Cardiac septum (tissue), 1 donor: ENCODE data around the gene LAMP5. TPM values are rescaled to one million over a fixed set of nuclear protein-coding genes. Genes with fewer than 3 reads are reported as not detected.

ENCODE experiments used
- DNase-seq: peaks from one replicate; pipeline ENCODE4 v3.0.0-alpha.2; 2020; ENCODE audit warnings: low spot score
- intact Hi-C: fragments of 100-400 bp; cut with DNase I; formaldehyde crosslinking; loops from one replicate; pipeline ENCODE4 v1.14.0; 2022
- total RNA-seq: library from RNA; stranded (reverse); fragmentation: NEBNext Ultra II Directional; extraction: Animal tissue kit (Norgen Biotek cat#: 25700); gene quantifications from one replicate; pipeline ENCODE4 v1.2.1, GENCODE V29; 2021
- donor health status: DM: no; HTN: no; CAD: no.

The LAMP5 gene
- total RNA-seq, 1 donor from 2014 or later: 0.22 TPM

DNA sequence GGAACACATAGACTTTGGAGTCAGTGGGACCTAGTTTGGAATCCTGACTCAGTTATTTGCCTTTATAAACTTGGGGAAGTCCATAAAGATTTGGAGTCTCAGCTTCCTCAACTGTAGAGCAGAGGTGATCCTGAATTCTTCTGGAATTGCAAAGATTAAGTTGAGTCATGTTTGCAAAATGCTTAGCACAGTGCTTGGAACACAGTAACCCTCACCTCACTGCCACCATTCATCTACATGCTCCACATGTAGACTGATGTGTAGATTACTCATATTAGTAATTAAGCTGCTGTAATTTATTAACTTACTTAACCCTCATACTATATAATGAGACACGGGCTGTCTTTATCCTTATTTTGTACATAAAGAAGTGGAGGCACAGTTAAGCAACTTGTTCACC, 61.4 kb downstream of the LAMP5 start:
- intact Hi-C loops: no loop called here
- DNase-seq: no peak

GRCh38 chr20:9576695-9577094, 62.3 kb downstream of the LAMP5 start:
- no peak for DNase-seq
- intact Hi-C loops: no loop called here

GRCh38 chr20:9577397-9577796, 63.0 kb downstream of the LAMP5 start:
- intact Hi-C loops: no loop called here

GRCh38 chr20:9578594-9578993, 64.2 kb downstream of the LAMP5 start:
- intact Hi-C loops: no loop called here
- DNase-seq: no peak

More at GRCh38 chr20:9577397-9577796, 63.0 kb downstream of the LAMP5 start:
- no peak for DNase-seq
